HG02588 (cell line): ENCODE measurements around the gene MYO16.
"Not testable (repeated sequence)": the region's sequence is repeated elsewhere in the genome, so short reads cannot be mapped to it uniquely, and the experiment has no call there.

Experiments
- ATAC-seq: cut with Tn5 transposase; IDR thresholded peaks from one replicate; pipeline ENCODE4 v1.9.1; 2021; ENCODE audit warnings: mild to moderate bottlenecking, moderate library complexity; ENCODE audit not compliant: unreplicated experiment

The MYO16 gene

DNA sequence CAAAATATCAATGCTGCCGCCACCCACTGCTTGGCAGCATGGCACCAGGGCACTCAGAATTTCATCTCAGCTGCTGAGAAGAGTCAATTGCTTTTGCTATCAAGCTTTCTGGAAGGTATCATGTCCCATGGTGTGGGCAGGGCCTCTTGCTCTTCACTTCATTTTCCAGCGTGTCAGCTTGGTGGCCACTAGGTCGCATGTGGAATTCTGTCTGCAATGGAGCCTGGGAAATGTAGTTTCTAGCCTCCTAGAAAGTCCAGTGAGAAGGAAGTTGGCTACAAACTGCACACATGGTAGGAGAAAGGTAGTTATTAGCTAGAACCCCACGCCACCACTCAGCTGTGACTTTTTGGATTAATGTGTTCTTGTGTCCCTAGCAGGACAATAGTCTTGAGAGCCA lies 105.3 kb downstream of the MYO16 start:
- no peak for ATAC-seq

- no peak for ATAC-seq
Observed at GRCh38 chr13:108741930-108742329, 112.5 kb downstream of the MYO16 start.

DNA sequence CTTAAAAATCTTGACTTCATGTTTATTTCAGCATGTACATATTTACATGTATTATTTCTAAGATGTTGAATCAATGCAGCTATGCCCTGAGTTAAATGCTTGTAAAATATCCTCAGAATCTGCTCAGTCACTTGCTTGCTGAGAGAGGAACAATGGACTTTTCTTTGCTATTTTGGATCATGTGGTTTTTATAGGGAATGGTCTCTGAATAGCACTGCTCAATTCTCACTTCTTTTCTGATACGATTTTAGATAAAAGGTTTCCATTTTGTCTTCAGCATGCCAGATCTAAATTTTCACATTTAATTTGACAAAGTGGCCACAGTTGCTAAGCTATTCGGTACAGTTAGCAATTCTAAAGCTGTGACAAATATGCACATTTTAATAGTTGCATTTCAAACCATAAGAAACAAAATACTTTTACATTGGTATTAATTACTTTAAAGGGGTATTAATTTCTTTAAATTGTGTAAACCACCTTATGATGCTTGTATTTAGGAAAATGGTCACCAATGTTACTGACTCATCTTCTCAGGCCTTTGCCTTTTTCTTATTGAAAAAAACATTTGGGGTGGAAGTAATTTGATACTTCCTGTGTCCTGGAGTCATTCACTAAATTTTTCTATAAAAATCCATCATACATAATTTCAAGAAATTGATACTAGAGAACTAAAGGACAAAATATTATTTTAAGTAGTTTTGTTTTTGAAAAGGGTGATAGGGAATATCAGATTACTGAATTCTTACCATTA lies 113.5 kb downstream of the MYO16 start:
- no peak for ATAC-seq

GRCh38 chr13:108743522-108743921 lies 114.1 kb downstream of the MYO16 start:
- no peak for ATAC-seq

DNA sequence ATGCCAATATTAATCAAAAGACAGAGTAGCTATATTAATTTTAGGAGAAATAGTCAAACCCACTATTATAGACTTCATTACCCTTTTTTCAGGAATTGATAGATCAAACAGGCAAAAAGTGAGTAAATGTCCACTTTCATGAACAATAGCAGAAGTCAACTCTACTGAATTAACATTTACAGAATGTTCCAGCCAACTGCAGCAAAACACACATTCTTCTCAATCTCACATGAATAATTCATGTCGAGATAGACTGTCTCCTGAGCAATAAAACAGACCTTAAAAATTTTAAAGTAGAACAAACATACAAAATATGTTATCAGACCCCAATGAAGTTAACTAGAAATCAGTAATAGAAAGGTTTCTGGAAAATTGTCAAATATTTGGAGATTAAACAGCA lies 118.4 kb downstream of the MYO16 start:
- no peak for ATAC-seq

DNA sequence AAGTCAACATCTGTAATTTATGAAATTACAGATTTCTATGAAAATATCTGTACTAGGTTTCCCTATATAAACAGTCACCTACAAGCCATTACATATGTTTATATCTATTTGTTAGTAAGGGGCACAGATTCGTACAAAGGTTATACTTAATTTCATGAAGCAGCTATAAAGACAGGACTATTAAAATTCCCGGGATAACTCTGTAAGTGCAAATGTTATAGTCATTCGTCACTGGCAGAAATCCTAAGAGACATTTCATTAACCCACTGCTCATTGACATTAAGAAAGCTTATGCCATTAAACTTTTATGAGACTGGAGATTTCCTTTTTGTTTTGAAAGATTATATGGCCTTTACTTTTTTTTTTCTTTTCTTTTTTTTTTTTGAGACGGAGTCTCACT lies 122.9 kb downstream of the MYO16 start:
- no peak for ATAC-seq

DNA sequence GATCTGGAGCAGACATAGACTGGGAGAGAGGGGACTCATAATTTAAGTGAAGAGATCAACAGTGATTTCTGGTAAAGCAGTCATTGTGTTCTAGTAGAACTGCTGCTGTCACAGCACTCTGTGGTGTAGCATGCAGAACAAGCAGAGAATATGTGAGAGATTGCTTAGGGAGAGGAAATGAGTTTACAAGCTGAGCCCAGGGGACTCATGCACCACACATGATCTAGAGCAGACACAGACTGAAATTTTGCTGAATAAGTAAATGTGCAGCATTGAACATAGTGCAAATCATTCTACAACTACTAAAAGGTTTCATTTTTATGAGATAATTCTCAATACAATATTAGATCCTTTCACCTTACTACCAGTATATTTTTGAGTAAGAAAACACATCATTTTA lies 125.7 kb downstream of the MYO16 start:
- ATAC-seq, result no peak

GRCh38 chr13:108760129-108760528 lies 130.7 kb downstream of the MYO16 start:
- ATAC-seq, result no peak

DNA sequence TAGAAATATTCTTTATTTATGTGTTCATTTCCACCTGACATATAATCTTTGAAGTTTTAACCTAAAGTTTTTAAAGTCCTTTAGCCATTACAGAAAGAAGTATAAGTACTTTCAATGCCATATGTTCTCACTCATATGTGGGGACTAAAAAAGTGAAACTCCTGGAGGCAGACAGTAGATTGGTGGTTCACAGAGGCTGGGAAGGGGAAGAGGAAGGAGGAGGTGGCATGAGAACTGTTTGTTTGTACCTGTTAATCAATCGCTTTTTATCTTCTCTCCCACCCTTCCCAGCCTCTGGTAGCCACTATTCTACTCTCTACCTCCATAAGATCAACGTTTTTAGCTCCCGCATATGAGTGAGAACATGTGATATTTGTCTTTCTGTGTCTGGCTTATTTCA lies 131.1 kb downstream of the MYO16 start:
- ATAC-seq, result no peak

GRCh38 chr13:108768035-108768434 lies 138.6 kb downstream of the MYO16 start:
- no peak for ATAC-seq

DNA sequence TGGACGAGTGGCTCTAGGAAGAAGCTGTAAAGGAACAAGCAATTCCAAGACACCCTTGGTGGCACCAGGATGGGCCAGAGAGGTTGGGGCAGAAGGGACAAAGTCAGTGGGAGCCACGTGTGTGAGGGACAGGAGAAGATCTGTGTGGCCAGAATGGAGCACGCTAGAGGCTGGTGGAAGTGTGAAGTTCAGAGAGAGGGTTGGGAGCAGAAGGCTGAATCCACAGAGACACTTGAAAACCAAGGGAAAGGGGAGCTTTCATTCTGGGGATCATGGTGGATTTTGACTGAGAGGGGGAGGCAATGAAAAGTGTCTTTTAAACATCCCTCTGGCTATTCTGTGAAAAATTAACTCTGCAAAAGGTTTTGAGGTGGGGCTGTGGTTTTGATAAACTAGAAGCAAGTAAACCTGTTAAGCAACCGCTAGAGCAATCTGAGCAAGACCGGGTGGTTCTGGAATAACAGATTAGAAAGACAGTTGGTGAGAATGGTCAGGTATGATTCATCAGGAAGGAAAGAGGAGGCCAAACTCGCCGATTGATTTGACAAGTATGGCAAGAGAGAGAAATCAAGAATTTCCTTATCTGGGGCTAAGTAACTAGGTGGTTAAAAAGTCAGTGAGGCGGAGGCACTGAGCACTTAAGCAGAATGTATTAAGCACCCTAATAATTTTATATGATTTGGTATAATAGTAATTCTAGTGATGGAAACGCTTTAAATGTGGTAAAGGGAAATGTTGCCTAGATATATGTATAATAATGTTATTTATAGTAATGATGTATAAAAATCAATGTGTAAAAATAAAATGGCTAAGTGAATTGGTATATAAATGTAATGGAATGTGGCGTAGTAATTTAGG lies 140.0 kb downstream of the MYO16 start:
- ATAC-seq, result no peak

- no peak for ATAC-seq
Observed at GRCh38 chr13:108775597-108775996, 146.2 kb downstream of the MYO16 start.

DNA sequence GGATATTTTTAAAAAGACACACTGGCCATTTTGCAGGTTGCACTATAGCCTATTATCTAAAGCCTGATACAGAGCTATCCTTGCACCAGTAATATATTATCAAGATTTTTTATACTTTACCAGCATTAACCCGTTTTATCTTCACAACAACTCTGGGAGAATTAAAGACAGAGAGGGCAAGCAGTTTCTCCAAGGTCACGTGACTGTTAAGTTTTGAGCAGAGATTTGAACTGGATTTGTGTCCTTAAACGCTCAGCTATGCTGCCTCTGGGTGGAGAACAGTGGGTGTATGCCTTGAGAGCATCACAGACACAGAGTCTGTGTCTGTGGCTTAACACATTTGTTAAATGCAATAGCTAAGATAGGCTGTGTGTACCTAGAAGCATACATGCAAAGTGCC lies 147.2 kb downstream of the MYO16 start:
- no peak for ATAC-seq

GRCh38 chr13:108777421-108778420 lies 148.3 kb downstream of the MYO16 start:
- ATAC-seq, result no peak

- no peak for ATAC-seq
Observed at GRCh38 chr13:108779308-108779707, 149.9 kb downstream of the MYO16 start.

DNA sequence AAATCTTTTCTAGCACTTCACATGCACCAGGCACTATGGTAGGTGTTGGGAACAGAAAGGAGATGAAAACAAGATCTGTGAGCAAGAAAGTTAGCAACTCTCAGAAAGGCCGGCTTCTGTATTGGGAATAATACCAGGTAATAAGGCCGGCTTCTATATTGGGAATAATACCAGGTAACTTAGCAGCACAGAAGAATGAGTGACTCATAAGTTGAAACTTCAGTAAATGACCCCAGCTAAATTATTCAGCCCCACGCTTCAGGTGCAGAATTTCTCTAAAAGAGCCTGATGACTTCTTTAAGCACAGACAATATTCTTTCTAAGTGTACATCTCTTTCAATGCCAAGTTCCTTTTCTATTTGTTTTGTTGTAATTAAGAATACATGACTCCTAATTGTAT lies 151.3 kb downstream of the MYO16 start:
- ATAC-seq, result no peak

- no peak for ATAC-seq
Observed at GRCh38 chr13:108781312-108781711, 151.9 kb downstream of the MYO16 start.

- not testable (repeated sequence) for ATAC-seq
Observed at GRCh38 chr13:108782480-108782879, 153.1 kb downstream of the MYO16 start.

- no peak for ATAC-seq
Observed at GRCh38 chr13:108785844-108786243, 156.4 kb downstream of the MYO16 start.

- no peak for ATAC-seq
Observed at GRCh38 chr13:108786456-108787200, 157.2 kb downstream of the MYO16 start.
